HUES64 (cell line): ENCODE data around the gene LMTK2.

Experiments used
- H3K27ac ChIP-seq: 2 replicates; pipeline ENCODE4 v1.7.0; 2013; ENCODE audit warnings: low read depth, low read length, inconsistent platforms
- H3K27me3 ChIP-seq: 2 replicates; pipeline ENCODE4 v1.6.1; 2013; ENCODE audit warnings: mild to moderate bottlenecking, low read length; ENCODE audit not compliant: insufficient read depth
- H3K36me3 ChIP-seq: 2 replicates; pipeline ENCODE4 v1.6.1; 2013; ENCODE audit warnings: mild to moderate bottlenecking, low read length; ENCODE audit not compliant: insufficient read depth
- H3K4me1 ChIP-seq: 2 replicates; pipeline ENCODE4 v1.6.1; 2013; ENCODE audit warnings: mild to moderate bottlenecking, low read length, moderate library complexity; ENCODE audit not compliant: insufficient read depth
- H3K4me3 ChIP-seq: 2 replicates; pipeline ENCODE4 v1.5.1; 2013; ENCODE audit warnings: mild to moderate bottlenecking, low read length, moderate library complexity
- H3K9ac ChIP-seq: 2 replicates; pipeline ENCODE4 v1.6.1; 2013; ENCODE audit warnings: mild to moderate bottlenecking, low read depth, low read length
- H3K9me3 ChIP-seq: 2 replicates; pipeline ENCODE4 v1.6.1; 2013; ENCODE audit warnings: low read depth, low read length; ENCODE audit not compliant: insufficient read depth
- WGBS: fragments of 150-250, 120-280 bp; methylation state at CpG from one replicate; pipeline ENCODE4 v1.1.7; 2013; ENCODE audit warnings: missing lambda C conversion rate; 5-methylcytosine and 5-hydroxymethylcytosine counted together

Gene LMTK2

GRCh38 chr7:98234429-98235147 lies 127.9 kb downstream of the LMTK2 start:
- Histone ChIP-seq H3K4me3 (no peak overlapping the region), H3K27ac (no peak overlapping the region), H3K36me3 (0 out of 2 replicates have a peak, but pooled peaks cover 3% of the 10 kb centered on the region), H3K9ac (no peak overlapping the region), H3K4me1 (no peaks in the 10 kb centered on the region), H3K9me3 (no peaks in the 10 kb centered on the region), H3K27me3 (no peaks in the 10 kb centered on the region)
- 97% methylated on average over 10 of the region's 10 CpGs for WGBS

GRCh38 chr7:98235901-98236300 lies 129.2 kb downstream of the LMTK2 start:
- H3K9ac ChIP-seq: no peak overlapping the region
- H3K4me3 ChIP-seq: no peak overlapping the region
- no peak overlapping the region for H3K27ac ChIP-seq
- 95% methylated on average over 11 of the region's 11 CpGs for WGBS
- H3K36me3 ChIP-seq: 0 out of 2 replicates have a peak, but pooled peaks cover 3% of the 10 kb centered on the region
- no peaks in the 10 kb centered on the region for H3K9me3 ChIP-seq
- H3K4me1 ChIP-seq: no peaks in the 10 kb centered on the region
- no peaks in the 10 kb centered on the region for H3K27me3 ChIP-seq

GRCh38 chr7:98236355-98237185 lies 129.9 kb downstream of the LMTK2 start:
- WGBS: 96% methylated on average over 25 of the region's 25 CpGs

GRCh38 chr7:98238076-98238475 lies 131.4 kb downstream of the LMTK2 start:
- Histone ChIP-seq H3K4me1 (no peaks in the 10 kb centered on the region), H3K27ac (no peak overlapping the region), H3K4me3 (no peak overlapping the region), H3K9ac (no peak overlapping the region), H3K9me3 (no peaks in the 10 kb centered on the region), H3K36me3 (0 out of 2 replicates have a peak, but pooled peaks cover 3% of the 10 kb centered on the region), H3K27me3 (no peaks in the 10 kb centered on the region)
- 92% methylated on average over 4 of the region's 4 CpGs for WGBS

More at GRCh38 chr7:98236355-98237185, 129.9 kb downstream of the LMTK2 start:
- H3K9ac ChIP-seq: no peak overlapping the region
- H3K27ac ChIP-seq: no peak overlapping the region
- H3K4me3 ChIP-seq: no peak overlapping the region
- no peaks in the 10 kb centered on the region for H3K27me3 ChIP-seq
- no peaks in the 10 kb centered on the region for H3K9me3 ChIP-seq
- no peaks in the 10 kb centered on the region for H3K4me1 ChIP-seq
- 0 out of 2 replicates have a peak, but pooled peaks cover 3% of the 10 kb centered on the region for H3K36me3 ChIP-seq

- Histone ChIP-seq H3K4me1 (no peaks in the 10 kb centered on the region), H3K9me3 (no peaks in the 10 kb centered on the region), H3K27ac (no peak overlapping the region), H3K4me3 (no peak overlapping the region), H3K9ac (no peak overlapping the region), H3K27me3 (no peaks in the 10 kb centered on the region), H3K36me3 (0 out of 2 replicates have a peak, but pooled peaks cover 3% of the 10 kb centered on the region)
- 94% methylated on average over 9 of the region's 9 CpGs for WGBS
Observed at GRCh38 chr7:98238976-98239375, 132.3 kb downstream of the LMTK2 start.

GRCh38 chr7:98240961-98241673 lies 134.5 kb downstream of the LMTK2 start:
- Histone ChIP-seq H3K27me3 (no peaks in the 10 kb centered on the region), H3K4me1 (no peaks in the 10 kb centered on the region), H3K27ac (no peak overlapping the region), H3K4me3 (no peak overlapping the region), H3K36me3 (0 out of 2 replicates have a peak, but pooled peaks cover 3% of the 10 kb centered on the region), H3K9me3 (no peaks in the 10 kb centered on the region), H3K9ac (no peak overlapping the region)
- WGBS: 79% methylated on average over 19 of the region's 19 CpGs

GRCh38 chr7:98241674-98242241 lies 135.1 kb downstream of the LMTK2 start:
- Histone ChIP-seq H3K9me3 (no peaks in the 10 kb centered on the region), H3K27ac (no peak overlapping the region), H3K4me1 (no peaks in the 10 kb centered on the region), H3K9ac (no peak overlapping the region), H3K36me3 (0 out of 2 replicates have a peak, but pooled peaks cover 3% of the 10 kb centered on the region), H3K27me3 (no peaks in the 10 kb centered on the region), H3K4me3 (no peak overlapping the region)
- WGBS: 85% methylated on average over 16 of the region's 16 CpGs

GRCh38 chr7:98242342-98242741 lies 135.7 kb downstream of the LMTK2 start:
- no peak overlapping the region for H3K9ac ChIP-seq
- 74% methylated on average over 1 of the region's 1 CpG for WGBS

GRCh38 chr7:98242934-98243333 lies 136.3 kb downstream of the LMTK2 start:
- no peaks in the 10 kb centered on the region for H3K4me1 ChIP-seq
- no peak overlapping the region for H3K9ac ChIP-seq
- H3K9me3 ChIP-seq: no peaks in the 10 kb centered on the region
- no peaks in the 10 kb centered on the region for H3K27me3 ChIP-seq
- H3K4me3 ChIP-seq: no peak overlapping the region
- 0 out of 2 replicates have a peak, but pooled peaks cover 3% of the 10 kb centered on the region for H3K36me3 ChIP-seq
- no peak overlapping the region for H3K27ac ChIP-seq
- WGBS: 88% methylated on average over 4 of the region's 4 CpGs

More at GRCh38 chr7:98242342-98242741, 135.7 kb downstream of the LMTK2 start:
- H3K9me3 ChIP-seq: no peaks in the 10 kb centered on the region
- no peak overlapping the region for H3K4me3 ChIP-seq
- no peaks in the 10 kb centered on the region for H3K4me1 ChIP-seq
- H3K27me3 ChIP-seq: no peaks in the 10 kb centered on the region
- H3K27ac ChIP-seq: no peak overlapping the region
- 0 out of 2 replicates have a peak, but pooled peaks cover 3% of the 10 kb centered on the region for H3K36me3 ChIP-seq

- H3K4me3 ChIP-seq: no peak overlapping the region
- H3K9ac ChIP-seq: no peak overlapping the region
- no peaks in the 10 kb centered on the region for H3K4me1 ChIP-seq
- H3K27me3 ChIP-seq: no peaks in the 10 kb centered on the region
- no peak overlapping the region for H3K27ac ChIP-seq
- H3K36me3 ChIP-seq: no peaks in the 10 kb centered on the region
- H3K9me3 ChIP-seq: no peaks in the 10 kb centered on the region
- WGBS: 93% methylated on average over 14 of the region's 14 CpGs
Observed at GRCh38 chr7:98244871-98245270, 138.2 kb downstream of the LMTK2 start.
